Activated CD8-positive, alpha-beta memory T cell treated with anti-CD3 and anti-CD28 coated beads for 36 hours (primary cell): ENCODE results near the gene DOCK1. TPM values are rescaled to one million over a fixed set of nuclear protein-coding genes. Genes with fewer than 3 reads are reported as not detected.
"Not testable (repeated sequence)": the region's sequence is repeated elsewhere in the genome, so short reads cannot be mapped to it uniquely, and the experiment has no call there.

Experiments
- CTCF ChIA-PET: fragments of 350-600 bp; sonication (Branson Sonifier 250); formaldehyde crosslinking; loops from one replicate; lab custom pipeline; 2021; ENCODE audit warnings: antibody characterized with exemption; lab: Charles Lee
- POLR2A ChIA-PET: fragments of 350-600 bp; sonication (Branson Sonifier 250); formaldehyde crosslinking; loops from one replicate; lab custom pipeline; 2021; ENCODE audit warnings: antibody characterized with exemption; lab: Charles Lee
- total RNA-seq, 2 experiments: library from RNA; stranded (reverse); gene quantifications; one replicate each; pipeline ENCODE4 v1.2.3, GENCODE V29; 2021

The DOCK1 gene
- total RNA-seq, 2 experiments from 2014 or later: 0.17 to 0.31 TPM

DNA sequence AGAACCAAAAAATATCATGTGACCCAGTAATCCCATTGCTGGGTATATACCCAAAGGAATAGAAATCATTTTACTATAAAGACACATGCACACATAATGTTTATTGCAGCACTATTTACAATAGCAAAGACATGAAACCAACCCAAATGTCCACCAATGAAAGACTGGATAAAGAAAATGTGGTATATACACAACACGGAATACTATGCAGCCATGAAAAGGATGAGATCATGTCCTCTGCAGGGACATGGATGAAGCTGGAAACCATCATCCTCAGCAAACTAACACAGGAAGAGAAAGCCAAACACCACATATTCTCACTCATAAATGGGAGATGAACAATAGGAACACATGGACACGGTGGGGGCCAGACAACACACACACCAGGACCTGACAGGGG is 5.7 kb upstream of the DOCK1 start:
- POLR2A ChIA-PET, CTCF ChIA-PET: not testable (repeated sequence)

- POLR2A ChIA-PET: no interaction called here
- CTCF ChIA-PET: no interaction called here
Observed at GRCh38 chr10:126902157-126902556, 3.1 kb upstream of the DOCK1 start.

DNA sequence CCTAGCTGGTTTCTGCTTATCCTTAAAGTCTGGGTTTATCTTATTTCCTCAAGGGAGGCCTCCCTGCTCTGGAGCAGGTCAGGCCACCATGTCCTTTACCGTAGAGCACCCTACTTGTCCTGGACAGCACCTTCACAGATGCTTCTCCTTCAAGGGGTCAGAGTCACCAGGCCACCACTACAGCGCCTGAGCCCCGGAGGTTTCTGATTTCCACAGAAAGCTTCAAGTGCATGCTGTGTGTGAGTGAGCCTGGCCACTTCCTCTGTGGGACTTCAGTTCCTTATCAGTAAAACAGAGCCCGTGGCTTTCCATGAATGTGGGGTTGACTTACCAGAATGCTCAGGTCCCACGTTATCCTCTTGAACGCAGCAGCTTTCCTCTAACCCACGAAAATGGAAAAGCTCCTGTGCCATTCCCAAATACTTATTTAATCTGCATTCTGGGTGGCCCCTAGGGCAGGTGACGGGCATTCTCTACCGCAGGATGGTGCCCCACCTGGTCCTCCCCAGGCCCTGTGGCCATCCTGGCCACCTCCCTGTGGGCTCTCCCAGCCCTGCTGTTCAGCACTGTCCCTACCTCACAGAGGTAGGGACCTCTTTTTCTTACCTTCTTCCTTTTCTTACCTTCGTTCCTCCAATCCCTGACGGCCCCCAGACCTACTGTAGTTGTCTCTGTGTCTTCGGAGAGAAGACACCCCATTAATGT is 1.4 kb upstream of the DOCK1 start:
- POLR2A ChIA-PET: no interaction called here
- CTCF ChIA-PET: no interaction called here

DNA sequence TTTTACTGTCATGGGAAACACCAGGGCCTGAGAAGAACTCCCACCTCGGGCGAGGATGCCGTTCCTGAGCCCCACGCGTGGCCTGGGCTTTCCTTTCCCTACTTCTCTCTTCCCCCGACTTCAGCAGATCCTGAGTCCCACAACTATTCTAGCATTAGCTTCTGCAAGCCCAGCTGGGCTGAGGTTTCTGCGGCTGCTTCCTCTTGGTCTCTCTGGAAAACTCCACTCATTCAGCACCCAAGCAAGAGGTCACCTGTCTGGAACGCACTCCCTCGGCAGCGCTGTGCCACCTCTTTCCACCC is 761 bp upstream of the DOCK1 start:
- POLR2A ChIA-PET: no interaction called here
- CTCF ChIA-PET: no interaction called here

DNA sequence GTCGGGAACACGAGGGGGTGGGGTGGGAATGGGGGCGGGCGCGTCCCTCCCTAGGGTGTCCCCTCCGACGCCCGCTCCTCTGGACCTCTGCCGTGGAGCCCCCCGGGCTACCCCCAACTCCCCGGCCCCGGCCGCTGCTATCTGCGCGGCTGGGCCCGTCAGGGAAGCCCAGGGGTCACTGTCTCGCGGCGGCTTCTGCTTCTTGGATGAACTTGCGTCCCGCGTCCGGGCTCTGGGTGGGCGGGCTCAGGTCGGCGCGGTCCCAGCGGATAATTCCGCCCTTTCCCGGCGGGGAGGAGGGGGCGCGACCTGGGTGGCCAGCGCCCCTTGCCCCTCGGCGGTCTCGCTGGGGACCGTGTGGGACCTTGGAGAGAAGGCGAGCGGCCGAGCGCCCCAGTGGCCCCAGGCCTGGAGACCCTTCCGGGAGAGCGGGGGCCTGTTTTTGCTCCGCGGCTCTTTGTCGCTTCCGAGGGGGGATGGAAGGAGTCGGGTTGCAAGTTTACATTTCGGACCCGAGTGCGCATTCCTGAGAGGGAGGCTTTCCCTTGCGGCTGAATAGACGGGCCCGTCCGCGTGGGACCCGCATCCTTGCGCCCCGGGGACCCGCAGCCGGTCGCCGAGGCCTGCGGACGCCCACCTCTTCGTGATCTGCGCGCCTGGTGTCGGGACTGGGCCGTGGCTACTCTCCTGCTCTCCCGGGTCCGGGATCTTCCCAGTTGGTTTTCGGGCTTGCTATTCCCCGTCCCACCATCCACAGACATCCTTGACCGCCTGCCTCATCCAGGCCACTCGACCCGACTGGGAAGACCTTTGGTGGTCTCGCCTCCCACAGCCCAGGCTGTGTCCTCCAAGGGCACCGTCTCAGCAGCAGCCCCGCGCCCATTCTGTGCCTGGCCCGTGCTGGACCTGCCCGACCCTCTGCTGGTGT is 812 bp downstream of the DOCK1 start:
- CTCF ChIA-PET: no interaction called here
- POLR2A ChIA-PET: no interaction called here

DNA sequence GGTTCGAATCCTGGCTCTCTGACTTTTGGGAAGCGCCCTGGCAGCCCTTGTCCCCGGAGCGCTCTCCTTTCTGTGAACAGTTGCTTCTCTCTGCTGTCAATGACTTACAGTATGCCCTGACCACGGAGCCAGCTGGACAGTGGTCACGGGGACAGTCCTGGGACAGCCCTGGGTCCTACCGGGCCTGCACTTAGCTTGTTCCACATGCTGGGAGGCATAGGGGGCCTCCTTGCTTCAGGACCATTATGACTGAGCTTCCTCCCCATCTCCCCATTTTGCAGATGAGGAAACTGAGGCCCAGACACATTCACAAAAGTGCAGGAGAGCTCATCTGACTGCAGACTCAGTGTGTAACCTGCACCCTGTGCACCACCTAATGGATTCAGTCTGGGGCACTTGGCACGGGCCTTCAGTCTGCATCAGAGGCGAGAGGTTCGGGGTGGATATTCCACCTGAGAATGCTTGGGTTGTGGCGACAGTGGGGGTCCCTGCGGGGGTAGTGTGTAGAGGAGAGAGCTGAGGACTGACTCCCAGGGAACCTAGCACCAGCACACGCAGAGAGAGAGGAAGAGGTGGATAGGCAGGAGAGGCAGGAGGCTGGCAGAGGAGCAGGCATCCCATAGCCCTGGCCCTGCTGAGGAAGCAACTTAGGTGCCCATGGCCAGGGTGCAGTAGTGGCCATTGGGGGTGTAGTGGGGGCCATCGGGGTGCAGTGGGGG is 1.6 kb downstream of the DOCK1 start:
- POLR2A ChIA-PET: no interaction called here
- CTCF ChIA-PET: no interaction called here

DNA sequence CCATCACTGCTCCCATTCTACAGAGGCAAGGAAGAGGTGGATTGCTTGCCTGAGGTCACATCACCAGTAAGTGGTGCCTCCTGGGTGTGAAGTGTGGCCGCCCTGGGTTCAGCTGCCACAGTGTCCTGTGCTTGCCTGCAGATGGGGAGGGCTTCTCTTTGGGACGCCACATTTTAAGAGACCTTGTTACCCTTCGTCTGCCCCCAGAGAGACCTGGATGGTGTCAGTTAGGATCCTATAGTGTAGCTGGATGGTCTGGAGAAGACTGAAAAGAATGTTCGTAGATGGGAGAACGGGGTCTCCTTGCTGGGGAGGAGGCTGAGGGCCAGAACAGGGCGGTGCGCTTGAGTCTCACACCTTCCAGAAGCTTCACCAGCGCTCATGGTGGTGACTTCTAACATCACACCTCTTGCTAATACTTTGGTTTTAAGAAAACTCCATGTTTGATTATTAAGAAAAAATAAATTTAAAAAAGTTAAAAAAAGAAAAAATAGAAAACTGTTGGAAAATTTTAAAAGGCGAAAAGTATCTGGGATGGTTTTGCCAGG is 2.3 kb downstream of the DOCK1 start:
- ChIA-PET CTCF (no interaction called here), POLR2A (no interaction called here)

- POLR2A ChIA-PET: no interaction called here
Observed at GRCh38 chr10:126908225-126908624, 3.0 kb downstream of the DOCK1 start.

DNA sequence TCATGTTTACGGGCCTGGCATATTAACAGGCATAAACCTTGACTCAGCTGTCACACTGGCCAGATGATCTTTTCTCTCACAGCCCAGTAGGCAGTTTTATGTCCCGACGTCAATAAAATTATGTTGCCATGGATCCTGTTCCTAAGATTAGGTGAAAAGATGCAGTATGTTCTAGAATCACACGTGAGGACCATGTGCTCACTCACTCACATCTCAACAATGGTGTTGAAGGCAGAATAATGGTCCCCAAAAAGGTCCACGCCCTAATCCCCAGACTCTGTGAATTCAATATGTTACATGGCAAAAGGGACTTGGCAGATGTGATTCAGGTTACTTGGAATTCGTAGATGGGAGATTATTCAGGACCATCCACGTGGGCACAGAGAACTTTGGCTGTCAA is 3.5 kb downstream of the DOCK1 start:
- POLR2A ChIA-PET: no interaction called here
- CTCF ChIA-PET: no interaction called here

More at GRCh38 chr10:126908225-126908624, 3.0 kb downstream of the DOCK1 start:
- CTCF ChIA-PET: no interaction called here

GRCh38 chr10:126909147-126909546 is 3.9 kb downstream of the DOCK1 start:
- POLR2A ChIA-PET: no interaction called here
- CTCF ChIA-PET: no interaction called here

- ChIA-PET CTCF (no interaction called here), POLR2A (no interaction called here)
Observed at GRCh38 chr10:126910196-126910595, 5.0 kb downstream of the DOCK1 start.

- ChIA-PET CTCF (no interaction called here), POLR2A (no interaction called here)
Observed at GRCh38 chr10:126910798-126911197, 5.6 kb downstream of the DOCK1 start.

DNA sequence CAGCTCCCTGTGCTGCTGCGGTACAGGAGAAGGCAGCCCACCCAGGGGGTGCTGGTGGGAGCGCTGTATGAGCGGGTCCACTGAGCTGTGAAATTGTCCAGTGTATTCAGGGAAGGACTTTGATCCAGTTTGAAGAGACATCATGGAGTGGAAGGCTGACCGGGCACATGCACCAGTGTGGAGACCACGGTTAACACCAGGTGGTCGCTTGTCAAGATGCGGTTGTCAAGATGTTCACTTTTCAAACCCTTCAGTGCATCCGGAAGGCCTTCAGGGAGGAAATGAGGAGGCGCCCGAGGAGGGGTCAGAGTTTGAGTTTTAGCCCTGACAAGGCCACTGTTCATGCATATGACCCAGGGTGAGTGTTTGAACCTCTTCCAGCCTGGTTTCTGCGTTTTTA is 6.1 kb downstream of the DOCK1 start:
- CTCF ChIA-PET: no interaction called here
- POLR2A ChIA-PET: no interaction called here

GRCh38 chr10:126913316-126913715 is 8.1 kb downstream of the DOCK1 start:
- ChIA-PET CTCF (no interaction called here), POLR2A (no interaction called here)

- CTCF ChIA-PET: no interaction called here
- POLR2A ChIA-PET: no interaction called here
Observed at GRCh38 chr10:126914561-126914960, 9.3 kb downstream of the DOCK1 start.

DNA sequence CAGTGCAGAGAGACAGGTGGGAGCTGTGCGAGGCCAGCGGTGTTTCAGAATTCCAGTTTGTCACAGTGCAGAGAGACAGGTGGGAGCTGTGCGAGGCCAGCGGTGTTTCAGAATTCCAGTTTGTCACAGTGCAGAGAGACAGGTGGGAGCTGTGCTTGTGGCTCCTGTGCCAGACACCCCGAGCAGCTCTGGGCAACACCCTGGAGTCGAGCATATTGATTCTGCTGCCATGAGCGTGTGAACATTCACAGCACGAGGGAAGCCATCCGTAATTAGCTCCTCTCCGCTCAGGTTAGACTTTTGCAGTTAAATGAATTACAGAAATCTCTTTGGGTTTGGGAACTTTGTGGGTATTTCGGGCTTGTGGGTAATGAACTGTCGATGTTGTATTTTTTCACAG is 11.7 kb downstream of the DOCK1 start:
- CTCF ChIA-PET, POLR2A ChIA-PET: not testable (repeated sequence)

- ChIA-PET CTCF (no interaction called here), POLR2A (no interaction called here)
Observed at GRCh38 chr10:126917375-126917774, 12.1 kb downstream of the DOCK1 start.

GRCh38 chr10:126917975-126918908 is 13.0 kb downstream of the DOCK1 start:
- ChIA-PET POLR2A (no interaction called here), CTCF (no interaction called here)

- POLR2A ChIA-PET: no interaction called here
Observed at GRCh38 chr10:126919426-126919825, 14.2 kb downstream of the DOCK1 start.

More at GRCh38 chr10:126919426-126919825, 14.2 kb downstream of the DOCK1 start:
- CTCF ChIA-PET: no interaction called here
